A673 (cell line): ENCODE results near the gene HTATSF1.

Experiments
- CTCF ChIP-seq: fragments of 300-800, 200-600 bp; sonication (generic); conservative IDR thresholded peaks from 2 replicates; pipeline ENCODE4 v1.5.1; 2017; ENCODE audit warnings: low read depth, mild to moderate bottlenecking, antibody characterized with exemption, low read length, moderate library complexity, mixed read lengths
- EZH2 ChIP-seq: fragments of 200-600 bp; sonication (generic); IDR thresholded peaks from 2 replicates; pipeline ENCODE4 v1.6.1; 2017; ENCODE audit warnings: borderline replicate concordance, low read depth, mild to moderate bottlenecking, mixed read lengths, antibody characterized with exemption, low read length; ENCODE audit not compliant: poor library complexity, severe bottlenecking

- no peak for TF ChIP-seq CTCF
- TF ChIP-seq EZH2: no peak
These were observed 36.7 kb downstream of the HTATSF1 start for GRCh38 chrX:136534131-136534530.
